ENCODE data around the gene TBC1D22A. TPM values are rescaled to one million over a fixed set of nuclear protein-coding genes. Genes with fewer than 3 reads are reported as not detected.

The TBC1D22A gene
- total RNA-seq, 4 donors from 2014 or later, result 9.2 to 45.3 (median 22.8) TPM

- Histone ChIP-seq H3K9me3 (no peaks in the 10 kb centered on the region), H3K4me1 (no peaks in the 10 kb centered on the region), H3K27me3 (no peaks in the 10 kb centered on the region), H3K4me3 (no peak overlapping the region), H3K36me3 (no peaks in the 10 kb centered on the region), H3K27ac (peak overlapping the region; percentile 72 to 81)
- intact Hi-C loops (cut with DNase I; ENCODE audit: low total_unique reads), result no loop called here
- TF ChIP-seq, protein P1, sequence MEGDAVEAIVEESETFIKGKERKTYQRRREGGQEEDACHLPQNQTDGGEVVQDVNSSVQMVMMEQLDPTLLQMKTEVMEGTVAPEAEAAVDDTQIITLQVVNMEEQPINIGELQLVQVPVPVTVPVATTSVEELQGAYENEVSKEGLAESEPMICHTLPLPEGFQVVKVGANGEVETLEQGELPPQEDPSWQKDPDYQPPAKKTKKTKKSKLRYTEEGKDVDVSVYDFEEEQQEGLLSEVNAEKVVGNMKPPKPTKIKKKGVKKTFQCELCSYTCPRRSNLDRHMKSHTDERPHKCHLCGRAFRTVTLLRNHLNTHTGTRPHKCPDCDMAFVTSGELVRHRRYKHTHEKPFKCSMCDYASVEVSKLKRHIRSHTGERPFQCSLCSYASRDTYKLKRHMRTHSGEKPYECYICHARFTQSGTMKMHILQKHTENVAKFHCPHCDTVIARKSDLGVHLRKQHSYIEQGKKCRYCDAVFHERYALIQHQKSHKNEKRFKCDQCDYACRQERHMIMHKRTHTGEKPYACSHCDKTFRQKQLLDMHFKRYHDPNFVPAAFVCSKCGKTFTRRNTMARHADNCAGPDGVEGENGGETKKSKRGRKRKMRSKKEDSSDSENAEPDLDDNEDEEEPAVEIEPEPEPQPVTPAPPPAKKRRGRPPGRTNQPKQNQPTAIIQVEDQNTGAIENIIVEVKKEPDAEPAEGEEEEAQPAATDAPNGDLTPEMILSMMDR (IDR thresholded peaks at IDR 0.05), result no peak
- TF ChIP-seq POLR2A (IDR thresholded peaks at IDR 0.05), result no peak
- DNase-seq, result peak; percentile 74 to 76
Measured at GRCh38 chr22:46791201-46791731, 28.8 kb downstream of the TBC1D22A start.

- Histone ChIP-seq H3K4me3 (no peak overlapping the region), H3K36me3 (no peaks in the 10 kb centered on the region), H3K9me3 (no peaks in the 10 kb centered on the region), H3K27me3 (no peaks in the 10 kb centered on the region), H3K27ac (peak overlapping the region; percentile 72 to 81), H3K4me1 (no peaks in the 10 kb centered on the region)
- intact Hi-C loops (cut with DNase I; ENCODE audit: low total_unique reads), result no loop called here
- DNase-seq, result no peak
- TF ChIP-seq, protein P1 (IDR thresholded peaks at IDR 0.05), result no peak
- TF ChIP-seq POLR2A (IDR thresholded peaks at IDR 0.05), result no peak
Measured at GRCh38 chr22:46792061-46792796, 29.8 kb downstream of the TBC1D22A start.

- no peak overlapping the region for H3K4me3 ChIP-seq
- H3K27me3 ChIP-seq, result no peaks in the 10 kb centered on the region
- TF ChIP-seq, protein P1 (IDR thresholded peaks at IDR 0.05), result no peak
- TF ChIP-seq POLR2A (IDR thresholded peaks at IDR 0.05), result no peak
- H3K9me3 ChIP-seq, result no peaks in the 10 kb centered on the region
- H3K27ac ChIP-seq, result peak overlapping the region in 1 of 2 donors; percentile 72
- no peaks in the 10 kb centered on the region for H3K36me3 ChIP-seq
- H3K4me1 ChIP-seq, result no peaks in the 10 kb centered on the region
- intact Hi-C loops (cut with DNase I; ENCODE audit: low total_unique reads), result no loop called here
- no peak for DNase-seq
Measured at GRCh38 chr22:46792841-46793261, 30.4 kb downstream of the TBC1D22A start.

DNA sequence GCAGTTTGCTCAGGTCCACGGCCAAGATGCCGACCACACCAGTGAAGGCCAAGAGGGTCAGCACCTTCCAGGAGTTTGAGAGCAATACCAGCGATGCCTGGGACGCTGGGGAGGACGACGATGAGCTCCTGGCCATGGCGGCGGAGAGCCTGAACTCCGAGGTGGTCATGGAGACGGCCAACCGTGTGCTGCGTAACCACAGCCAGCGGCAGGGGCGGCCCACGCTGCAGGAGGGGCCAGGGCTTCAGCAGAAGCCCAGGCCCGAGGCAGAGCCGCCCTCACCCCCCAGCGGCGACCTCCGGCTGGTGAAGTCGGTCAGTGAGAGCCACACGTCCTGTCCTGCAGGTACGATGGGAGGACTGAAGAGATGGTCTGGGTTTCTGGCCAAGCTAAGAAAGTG is 31.0 kb downstream of the TBC1D22A start:
- intact Hi-C loops (cut with DNase I; ENCODE audit: low total_unique reads), result no loop called here
- TF ChIP-seq POLR2A (IDR thresholded peaks at IDR 0.05), result no peak
- TF ChIP-seq, protein P1 (IDR thresholded peaks at IDR 0.05), result no peak
- Histone ChIP-seq H3K27ac (no peak overlapping the region), H3K4me1 (no peaks in the 10 kb centered on the region), H3K9me3 (no peaks in the 10 kb centered on the region), H3K36me3 (no peaks in the 10 kb centered on the region), H3K27me3 (no peaks in the 10 kb centered on the region), H3K4me3 (no peak overlapping the region)
- no peak for DNase-seq

DNA sequence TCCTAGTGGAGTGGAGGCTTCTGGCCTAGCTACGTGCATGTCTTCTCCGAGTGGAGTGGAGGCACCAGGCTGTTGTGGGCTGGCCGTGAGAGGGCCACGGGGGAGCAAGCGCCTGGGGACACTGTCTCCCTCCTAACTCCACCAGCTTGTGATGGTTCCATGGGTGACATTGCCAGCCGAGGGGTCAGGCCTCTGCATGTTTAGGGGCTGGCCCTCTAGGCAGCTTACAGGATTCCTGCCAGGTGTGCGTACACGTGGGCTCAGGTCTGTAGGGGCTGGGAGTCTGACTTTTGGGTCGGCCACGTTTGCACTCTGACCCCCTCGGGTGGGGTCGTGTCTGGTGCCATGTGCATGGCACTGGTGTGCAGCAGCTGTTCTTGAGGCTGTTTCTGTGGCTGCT is 31.6 kb downstream of the TBC1D22A start:
- Histone ChIP-seq H3K27ac (no peak overlapping the region), H3K36me3 (no peaks in the 10 kb centered on the region), H3K4me3 (no peak overlapping the region), H3K27me3 (no peaks in the 10 kb centered on the region), H3K4me1 (no peaks in the 10 kb centered on the region), H3K9me3 (no peaks in the 10 kb centered on the region)
- intact Hi-C loops (cut with DNase I; ENCODE audit: low total_unique reads), result no loop called here
- DNase-seq, result no peak
- no peak for TF ChIP-seq POLR2A (IDR thresholded peaks at IDR 0.05)
- TF ChIP-seq, protein P1 (IDR thresholded peaks at IDR 0.05), result no peak
